ENCODE measurements around the gene PCDH7.

The PCDH7 gene

DNA sequence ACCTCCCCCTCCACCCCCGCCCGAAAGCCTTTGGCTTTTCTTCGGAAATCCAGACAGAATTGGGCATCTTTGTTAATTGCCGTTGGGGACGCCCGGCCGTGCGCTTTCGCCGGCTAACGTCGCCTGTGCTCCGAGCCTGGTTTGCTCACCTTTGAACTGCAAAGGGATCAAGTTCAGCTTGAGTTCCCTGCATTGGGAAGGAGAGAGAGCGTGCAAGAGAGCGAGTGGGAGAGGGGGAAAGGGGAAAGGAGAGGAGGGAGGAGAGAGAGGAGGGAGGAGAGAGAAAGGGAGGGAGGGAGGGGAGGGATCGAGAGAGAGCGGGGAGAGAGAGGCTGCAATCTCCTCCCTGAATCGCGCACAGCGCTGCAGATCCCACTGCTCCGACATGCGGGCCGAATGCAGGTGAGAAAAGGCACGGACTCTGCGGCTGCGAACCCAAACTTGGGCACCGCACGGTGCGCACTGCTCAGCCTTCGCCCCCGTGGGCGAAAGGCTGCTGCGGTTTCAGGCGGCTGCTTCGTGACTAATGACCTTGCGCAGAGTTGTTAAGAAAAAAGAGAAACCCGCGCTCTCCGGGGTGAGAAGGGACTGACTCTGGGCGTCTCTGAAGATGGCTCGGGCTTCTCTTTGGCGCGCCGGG, at the start of gene PCDH7:
Gene PCDH7 (plus strand): TSS at position 349 of the 640 bp plus-strand sequence. CDS start 1,054 bp downstream, outside the sequence.
- DNase-seq = peak; percentile 63

GRCh38 chr4:30671926-30672448, 48.2 kb upstream of the PCDH7 start:
- no peak for DNase-seq

- DNase-seq = no peak
These were observed 24.0 kb upstream of the PCDH7 start for GRCh38 chr4:30696191-30696590.

DNA sequence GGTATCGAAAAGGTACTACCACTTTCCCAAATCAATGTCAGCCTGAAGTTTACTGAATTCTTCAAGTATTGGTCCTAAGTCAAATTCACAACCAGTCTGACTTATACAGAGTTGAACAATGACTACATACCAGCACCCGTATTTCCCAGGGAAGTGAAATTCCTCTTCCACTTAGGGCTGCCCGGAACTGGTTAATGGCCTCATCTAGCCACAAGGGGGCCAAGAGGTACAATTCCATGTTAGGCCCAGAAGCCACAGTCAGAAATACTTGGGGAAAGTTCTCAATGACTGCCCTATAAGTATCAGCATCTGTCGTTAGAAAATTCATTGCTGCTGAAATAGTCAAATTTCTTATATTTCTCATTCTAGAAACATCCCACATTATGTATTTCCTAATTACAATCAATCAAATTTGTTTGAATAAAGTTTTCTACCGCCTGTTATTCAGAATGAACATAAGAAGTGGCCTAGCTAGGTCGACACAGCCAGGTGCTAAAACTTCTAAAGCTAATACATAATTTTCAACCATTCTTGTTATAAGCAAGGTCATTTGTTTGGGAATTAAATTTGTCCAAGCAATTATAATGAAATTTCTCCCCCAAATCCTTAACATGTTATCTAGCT, 5.6 kb upstream of the PCDH7 start:
- DNase-seq = peak; percentile 18

DNA sequence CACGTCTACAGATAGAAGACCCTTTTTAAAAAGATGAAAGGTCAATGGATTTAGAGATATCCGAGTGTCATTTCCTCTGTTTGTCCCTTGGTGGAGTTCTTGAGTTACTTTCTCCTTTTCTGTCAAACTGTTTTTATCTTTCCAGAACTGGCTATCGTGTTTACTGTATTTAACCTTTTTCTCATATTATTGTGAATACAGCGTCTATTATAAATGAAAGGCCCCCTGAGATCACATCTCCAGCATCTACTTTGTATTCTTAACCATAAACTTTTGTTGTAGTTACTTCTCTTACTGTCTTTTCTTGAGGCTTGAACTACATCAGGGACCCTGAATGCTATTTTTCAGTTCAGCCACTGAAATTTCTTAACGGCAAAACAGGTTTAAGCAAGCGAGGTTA, 4.0 kb upstream of the PCDH7 start:
- DNase-seq = peak; percentile 47

GRCh38 chr4:30716681-30717207, 3.4 kb upstream of the PCDH7 start:
- DNase-seq = peak; percentile 40

DNA sequence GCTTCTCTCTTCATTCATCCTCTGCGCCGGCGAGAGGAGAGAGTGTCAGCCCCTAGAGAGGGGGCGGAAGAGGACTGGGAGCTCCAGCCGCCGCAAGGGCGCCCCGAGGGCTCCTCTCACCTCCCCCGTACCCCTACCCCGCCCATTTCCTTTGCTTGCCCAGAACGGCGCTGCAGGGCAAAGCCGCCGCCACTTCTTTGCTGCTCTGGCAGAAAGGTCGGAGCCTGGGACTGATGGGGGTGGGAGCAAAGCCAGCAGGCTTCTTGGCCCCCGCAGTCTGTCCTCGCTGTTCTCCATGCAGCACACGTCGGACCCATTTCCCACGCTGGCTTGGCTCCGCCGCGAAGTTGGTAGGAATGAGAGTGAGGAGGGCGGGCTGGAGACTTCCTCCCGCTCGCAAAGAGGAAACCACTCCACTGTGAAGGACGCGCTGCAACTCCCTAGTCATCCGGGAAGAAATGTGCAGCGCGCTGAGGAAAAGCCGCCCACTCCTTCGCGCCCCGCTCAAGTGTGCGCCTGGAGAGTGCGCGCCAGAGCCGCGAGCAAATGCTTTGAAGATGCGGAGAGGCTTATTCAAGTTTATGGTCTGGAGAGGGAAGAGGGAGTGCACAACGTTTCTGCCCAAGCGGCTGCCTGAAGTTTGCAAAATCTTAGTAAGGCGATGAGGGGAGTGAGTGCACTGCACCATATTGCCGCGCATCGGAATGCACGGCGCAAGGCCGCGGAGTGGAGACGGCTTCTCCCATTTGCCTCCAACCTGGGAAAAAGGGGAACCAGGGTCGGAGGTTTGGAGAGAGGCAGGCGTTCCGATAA, 2.8 kb upstream of the PCDH7 start:
- peak; percentile 24 for DNase-seq

GRCh38 chr4:30718021-30718542, 2.1 kb upstream of the PCDH7 start:
- peak; percentile 28 for DNase-seq

DNA sequence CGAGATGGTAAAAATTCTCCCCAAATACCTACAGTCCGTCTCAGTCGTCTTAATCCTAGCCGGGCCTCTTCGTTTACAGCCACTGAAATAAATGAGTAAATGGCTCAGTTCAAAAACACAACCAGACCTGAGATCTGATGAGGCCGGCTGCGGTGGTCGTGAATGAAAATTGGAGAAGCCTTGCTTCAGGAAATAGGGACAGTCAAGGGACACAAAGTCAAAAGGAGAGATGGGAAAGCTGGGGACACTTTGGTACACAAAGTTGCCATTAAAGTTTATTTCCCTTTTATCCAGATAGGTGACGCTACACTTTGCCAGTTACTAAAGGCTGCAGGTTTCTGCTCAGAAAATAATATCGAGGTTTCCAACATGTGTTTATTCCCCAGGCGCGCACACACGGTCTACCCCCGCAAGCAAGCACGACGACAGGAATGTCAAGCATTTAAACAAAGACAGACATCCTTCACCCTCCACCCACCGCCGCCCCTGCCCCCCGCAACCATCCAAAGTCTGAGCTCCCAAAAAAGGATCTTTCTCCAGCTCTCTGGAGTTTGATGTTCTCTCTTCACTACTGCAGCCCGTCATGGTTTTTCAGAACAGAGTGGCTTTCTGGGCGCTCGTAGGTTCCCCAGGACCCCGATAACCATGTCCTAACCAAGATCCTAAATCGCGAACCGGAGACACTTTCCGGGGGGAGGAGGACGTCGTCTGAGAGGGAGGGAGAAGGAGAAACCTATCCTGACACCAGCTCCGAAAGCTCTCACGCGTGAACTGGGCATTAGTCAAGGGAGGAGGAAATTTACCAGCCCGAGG, 1.3 kb upstream of the PCDH7 start:
- peak; percentile 4 for DNase-seq

- DNase-seq = peak; percentile 39
These were observed 632 bp upstream of the PCDH7 start for GRCh38 chr4:30719454-30720020.

GRCh38 chr4:30720661-30721184, 554 bp downstream of the PCDH7 start:
- DNase-seq = no peak

DNA sequence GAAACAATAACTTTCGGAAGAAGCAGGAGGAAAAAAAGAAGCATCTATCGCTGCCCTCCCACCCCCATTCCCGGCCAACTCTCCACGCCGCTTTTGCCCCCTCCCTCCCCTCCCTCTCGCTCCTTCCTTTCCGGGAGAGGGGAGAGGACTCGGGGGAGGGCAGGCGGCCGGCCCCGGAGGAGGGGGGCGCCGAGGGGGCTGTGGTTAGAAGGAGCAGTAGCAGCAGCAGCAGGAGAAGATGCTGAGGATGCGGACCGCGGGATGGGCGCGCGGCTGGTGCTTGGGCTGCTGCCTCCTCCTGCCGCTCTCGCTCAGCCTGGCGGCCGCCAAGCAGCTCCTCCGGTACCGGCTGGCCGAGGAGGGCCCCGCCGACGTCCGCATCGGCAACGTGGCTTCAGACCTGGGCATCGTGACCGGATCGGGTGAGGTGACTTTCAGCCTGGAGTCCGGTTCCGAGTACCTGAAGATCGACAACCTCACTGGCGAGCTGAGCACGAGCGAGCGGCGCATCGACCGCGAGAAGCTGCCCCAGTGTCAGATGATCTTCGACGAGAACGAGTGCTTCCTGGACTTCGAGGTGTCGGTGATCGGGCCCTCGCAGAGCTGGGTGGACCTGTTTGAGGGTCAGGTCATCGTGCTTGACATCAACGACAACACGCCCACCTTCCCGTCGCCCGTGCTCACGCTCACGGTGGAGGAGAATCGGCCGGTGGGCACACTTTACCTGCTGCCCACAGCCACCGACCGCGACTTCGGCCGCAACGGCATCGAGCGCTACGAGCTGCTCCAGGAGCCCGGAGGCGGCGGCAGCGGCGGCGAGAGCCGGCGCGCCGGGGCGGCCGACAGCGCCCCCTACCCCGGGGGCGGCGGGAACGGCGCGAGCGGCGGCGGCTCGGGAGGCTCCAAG, 1.3 kb downstream of the PCDH7 start:
- peak; percentile 31 for DNase-seq

DNA sequence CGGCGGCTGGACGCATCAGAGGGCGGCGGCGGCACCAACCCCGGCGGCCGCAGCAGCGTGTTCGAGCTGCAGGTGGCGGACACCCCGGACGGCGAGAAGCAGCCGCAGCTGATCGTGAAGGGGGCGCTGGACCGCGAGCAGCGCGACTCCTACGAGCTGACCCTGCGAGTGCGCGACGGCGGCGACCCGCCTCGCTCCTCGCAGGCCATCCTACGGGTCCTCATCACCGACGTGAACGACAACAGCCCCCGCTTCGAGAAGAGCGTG, 1.9 kb downstream of the PCDH7 start:
- no peak for DNase-seq

- no peak for DNase-seq
These were observed 2.4 kb downstream of the PCDH7 start for GRCh38 chr4:30722359-30723200.

- DNase-seq = no peak
These were observed 3.2 kb downstream of the PCDH7 start for GRCh38 chr4:30723201-30723955.

DNA sequence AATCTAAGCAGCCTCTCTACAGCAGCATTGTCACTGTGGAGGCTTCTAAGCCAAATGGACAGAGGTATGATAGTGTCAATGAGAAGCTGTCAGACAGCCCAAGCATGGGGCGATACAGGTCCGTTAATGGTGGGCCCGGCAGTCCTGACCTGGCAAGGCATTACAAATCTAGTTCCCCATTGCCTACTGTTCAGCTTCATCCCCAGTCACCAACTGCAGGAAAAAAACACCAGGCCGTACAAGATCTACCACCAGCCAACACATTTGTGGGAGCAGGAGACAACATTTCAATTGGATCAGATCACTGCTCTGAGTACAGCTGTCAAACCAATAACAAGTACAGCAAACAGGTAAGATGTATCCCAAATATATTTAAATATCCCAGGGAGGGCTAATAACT, 4.1 kb downstream of the PCDH7 start:
- DNase-seq = no peak

DNA sequence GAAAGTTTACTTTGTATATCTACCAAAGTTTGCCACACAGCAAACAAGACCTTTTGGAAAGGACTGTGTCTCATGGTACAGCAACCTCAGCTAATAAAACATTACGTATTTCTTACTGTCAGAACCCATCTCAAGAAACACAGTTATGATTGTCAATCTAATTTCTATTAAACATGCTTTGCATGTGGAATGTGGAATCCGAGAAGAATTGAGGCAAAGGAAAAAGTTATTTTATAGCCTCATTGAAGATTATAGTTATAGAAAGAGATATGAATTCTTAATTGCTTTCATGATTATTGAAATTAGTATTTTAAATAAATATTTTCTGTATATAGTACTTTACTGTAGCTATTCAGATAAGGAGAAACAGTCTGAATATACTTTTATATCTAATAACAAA, 5.4 kb downstream of the PCDH7 start:
- DNase-seq = no peak

- no peak for DNase-seq
These were observed 6.0 kb downstream of the PCDH7 start for GRCh38 chr4:30726090-30726675.

GRCh38 chr4:30727409-30727808, 7.2 kb downstream of the PCDH7 start:
- no peak for DNase-seq

Measured in NCI-H1105 treated with DMSO at 0.1 percent for 48 hours (cell line).